Measurements from ENCODE around the gene UGT1A6.

- TF ChIP-seq POLR2A (IDR thresholded peaks at IDR 0.05; ENCODE audit: low read depth, low read length): no peak
- TF ChIP-seq CTCF (conservative IDR thresholded peaks at IDR 0.05; ENCODE audit: low read depth, low read length): no peak
- TF ChIP-seq MAZ (IDR thresholded peaks at IDR 0.05; ENCODE audit: borderline replicate concordance, low read depth, low read length): no peak
- TF ChIP-seq RFX5 (IDR thresholded peaks at IDR 0.05; ENCODE audit: low read depth, low read length): no peak
- TF ChIP-seq CEBPB (IDR thresholded peaks at IDR 0.05; ENCODE audit: low read depth, low read length): no peak
- TF ChIP-seq USF2 (IDR thresholded peaks at IDR 0.05; ENCODE audit: low read depth, low read length): no peak
- no peak for TF ChIP-seq MXI1 (IDR thresholded peaks at IDR 0.05; ENCODE audit: borderline replicate concordance, low read depth, low read length)
- no peak for TF ChIP-seq NFE2L2 (IDR thresholded peaks at IDR 0.05; ENCODE audit: low read depth, low read length)
These were observed 107.5 kb downstream of the UGT1A6 start for GRCh38 chr2:233800208-233800607.

Data from IMR-90 (cell line).